ENCODE measurements around the gene KLHL35.

KLHL35 gene

GRCh38 chr11:75467881-75468280, 34.9 kb upstream of the KLHL35 start:
- TF ChIP-seq, protein P1, sequence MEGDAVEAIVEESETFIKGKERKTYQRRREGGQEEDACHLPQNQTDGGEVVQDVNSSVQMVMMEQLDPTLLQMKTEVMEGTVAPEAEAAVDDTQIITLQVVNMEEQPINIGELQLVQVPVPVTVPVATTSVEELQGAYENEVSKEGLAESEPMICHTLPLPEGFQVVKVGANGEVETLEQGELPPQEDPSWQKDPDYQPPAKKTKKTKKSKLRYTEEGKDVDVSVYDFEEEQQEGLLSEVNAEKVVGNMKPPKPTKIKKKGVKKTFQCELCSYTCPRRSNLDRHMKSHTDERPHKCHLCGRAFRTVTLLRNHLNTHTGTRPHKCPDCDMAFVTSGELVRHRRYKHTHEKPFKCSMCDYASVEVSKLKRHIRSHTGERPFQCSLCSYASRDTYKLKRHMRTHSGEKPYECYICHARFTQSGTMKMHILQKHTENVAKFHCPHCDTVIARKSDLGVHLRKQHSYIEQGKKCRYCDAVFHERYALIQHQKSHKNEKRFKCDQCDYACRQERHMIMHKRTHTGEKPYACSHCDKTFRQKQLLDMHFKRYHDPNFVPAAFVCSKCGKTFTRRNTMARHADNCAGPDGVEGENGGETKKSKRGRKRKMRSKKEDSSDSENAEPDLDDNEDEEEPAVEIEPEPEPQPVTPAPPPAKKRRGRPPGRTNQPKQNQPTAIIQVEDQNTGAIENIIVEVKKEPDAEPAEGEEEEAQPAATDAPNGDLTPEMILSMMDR (IDR thresholded peaks at IDR 0.05; ENCODE audit: low read length, missing control alignments), result no peak
- no peak for DNase-seq (ENCODE audit: low read depth)
- H3K4me3 ChIP-seq (replicated peaks; ENCODE audit: low read depth, low read length), result no peak overlapping the region

DNA sequence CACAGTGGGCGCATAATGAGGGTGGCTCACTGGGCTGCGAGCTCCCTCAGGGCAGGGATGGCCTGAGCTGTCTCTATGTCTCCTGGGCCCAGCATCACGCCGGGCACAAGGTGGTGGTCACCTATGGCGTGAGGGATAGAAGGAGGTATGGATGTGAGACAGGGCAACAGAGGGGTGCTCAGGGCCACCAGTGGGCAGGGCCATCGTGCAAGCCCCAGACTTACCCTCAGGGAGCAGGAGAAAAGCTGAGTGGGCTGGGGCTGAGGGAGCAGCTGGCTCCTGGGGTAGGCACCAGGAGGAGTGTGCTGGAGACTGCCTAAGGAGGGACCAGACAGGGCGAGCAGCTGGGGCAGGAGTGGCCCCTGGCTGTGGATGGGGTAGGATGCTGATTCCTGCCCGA, 34.3 kb upstream of the KLHL35 start:
- TF ChIP-seq, protein P1 (IDR thresholded peaks at IDR 0.05; ENCODE audit: low read length, missing control alignments), result no peak
- DNase-seq (ENCODE audit: low read depth), result no peak
- H3K4me3 ChIP-seq (replicated peaks; ENCODE audit: low read depth, low read length), result no peak overlapping the region

DNA sequence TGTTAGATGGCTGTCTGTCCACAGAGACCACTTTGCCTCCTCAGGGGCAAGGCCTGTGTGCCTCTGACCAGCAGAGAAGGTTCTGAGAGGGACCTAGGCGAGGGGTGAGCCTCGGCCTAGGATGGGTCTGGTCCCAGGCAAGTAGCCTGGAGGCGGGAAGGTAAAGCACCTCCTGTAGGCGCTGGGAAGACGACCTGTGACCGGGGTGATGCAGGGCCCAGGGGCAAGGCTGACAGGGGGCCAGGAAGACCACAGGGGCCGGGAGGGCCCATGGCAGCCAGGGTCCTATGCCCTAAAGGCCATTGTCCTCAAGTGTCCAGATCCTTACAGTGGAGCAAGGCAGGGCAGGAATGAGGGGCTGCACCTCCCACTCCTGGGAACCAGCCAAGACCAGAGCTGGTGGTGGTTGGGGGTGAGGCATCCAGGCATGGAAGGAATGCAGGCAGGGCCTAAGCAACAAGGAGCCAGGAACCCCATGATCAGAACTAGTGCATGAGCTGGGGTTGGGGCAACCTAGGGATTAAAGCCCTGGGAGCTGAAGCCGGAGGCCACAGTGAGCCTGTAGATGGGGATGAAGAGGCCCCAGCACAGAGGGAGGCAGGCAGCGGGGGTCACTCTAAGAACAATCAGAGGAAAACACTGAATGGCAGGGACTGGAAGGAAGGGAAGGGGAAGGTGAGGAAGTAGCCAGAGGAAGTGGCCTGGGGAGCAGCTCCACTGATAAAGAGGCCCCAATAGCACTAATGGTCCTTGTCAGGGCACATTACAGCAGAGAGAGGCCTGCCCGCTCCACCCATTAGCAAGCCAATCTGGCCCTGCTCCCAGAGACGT, 32.9 kb upstream of the KLHL35 start:
- peak; percentile 33 for DNase-seq (ENCODE audit: low read depth)
- no peak overlapping the region for H3K4me3 ChIP-seq (replicated peaks; ENCODE audit: low read depth, low read length)
- TF ChIP-seq, protein P1 (IDR thresholded peaks at IDR 0.05; ENCODE audit: low read length, missing control alignments), result no peak

- DNase-seq (ENCODE audit: low read depth), result peak; percentile 23
- no peak overlapping the region for H3K4me3 ChIP-seq (replicated peaks; ENCODE audit: low read depth, low read length)
- TF ChIP-seq, protein P1 (IDR thresholded peaks at IDR 0.05; ENCODE audit: low read length, missing control alignments), result no peak
Observed at GRCh38 chr11:75463106-75463774, 30.2 kb upstream of the KLHL35 start.

GRCh38 chr11:75462117-75462653, 29.2 kb upstream of the KLHL35 start:
- TF ChIP-seq, protein P1 (IDR thresholded peaks at IDR 0.05; ENCODE audit: low read length, missing control alignments), result no peak
- H3K4me3 ChIP-seq (replicated peaks; ENCODE audit: low read depth, low read length), result no peak overlapping the region
- DNase-seq (ENCODE audit: low read depth), result no peak

GRCh38 chr11:75461151-75461550, 28.1 kb upstream of the KLHL35 start:
- no peak overlapping the region for H3K4me3 ChIP-seq (replicated peaks; ENCODE audit: low read depth, low read length)
- TF ChIP-seq, protein P1 (IDR thresholded peaks at IDR 0.05; ENCODE audit: low read length, missing control alignments), result no peak
- DNase-seq (ENCODE audit: low read depth), result no peak

Data from fibroblast of pulmonary artery (primary cell).